SK-N-SH (cell line): ENCODE data around the gene WSB2. TPM values are rescaled to one million over a fixed set of nuclear protein-coding genes. Genes with fewer than 3 reads are reported as not detected.

Experiments
- CTCF ChIA-PET: fragments of 300-600, 350-600 bp; formaldehyde crosslinking; extraction: SDS; loops from one replicate; lab custom pipeline; 2021; lab: Yijun Ruan, JAX
- POLR2A ChIA-PET: fragments of 350-600 bp; sonication (Branson Sonifier 250); formaldehyde crosslinking; extraction: SDS; loops from one replicate; lab custom pipeline; 2020; ENCODE audit warnings: antibody characterized with exemption, inconsistent platforms; lab: Yijun Ruan, JAX
- DNase-seq: peaks from one replicate; pipeline ENCODE4 v3.0.0; 2012
- H2AFZ ChIP-seq: fragments of 200-600 bp; sonication (generic); 2 replicates; pipeline ENCODE4 v1.8.1; 2016; ENCODE audit warnings: antibody characterized with exemption, mild to moderate bottlenecking, low read depth
- H3F3A ChIP-seq: fragments of 200-600 bp; sonication (generic); replicated peaks from 2 replicates; pipeline ENCODE3; 2016; ENCODE audit warnings: antibody characterized with exemption, mild to moderate bottlenecking; ENCODE audit not compliant: insufficient read depth
- H3K27ac ChIP-seq, 2 experiments: fragments of 200-500 bp in 1 of 2; fragments of 200-600 bp in 1 of 2; sonication (Bioruptor generic) in 1 of 2; sonication (generic), shearing (Covaris generic) in 1 of 2; 2 replicates each; pipeline versions ENCODE4 v1.5.1 to v1.6.1; 2014 to 2016; ENCODE audit warnings: low read depth in 2 of 2, inconsistent platforms in 1 of 2, low read length in 1 of 2, mild to moderate bottlenecking in 1 of 2, mixed read lengths in 1 of 2
- H3K27me3 ChIP-seq: fragments of 200-600 bp; sonication (generic), shearing (Covaris generic); 2 replicates; pipeline ENCODE4 v1.6.1; 2016; ENCODE audit warnings: mixed run types; ENCODE audit not compliant: insufficient read depth
- H3K36me3 ChIP-seq, 2 experiments: fragments of 200-500 bp in 1 of 2; fragments of 200-600 bp in 1 of 2; sonication (Bioruptor generic) in 1 of 2; sonication (generic) in 1 of 2; replicated peaks in 1 of 2; 2 replicates each; pipeline versions ENCODE3 to v1.5.1; 2014 to 2016; ENCODE audit warnings: low read length in 1 of 2, mild to moderate bottlenecking in 1 of 2; ENCODE audit not compliant: insufficient read depth in 2 of 2, control insufficient read depth in 1 of 2
- H3K4me1 ChIP-seq, 2 experiments: fragments of 200-500 bp in 1 of 2; fragments of 200-600 bp in 1 of 2; sonication (Bioruptor generic) in 1 of 2; sonication (generic), shearing (Covaris generic) in 1 of 2; 2 replicates each; pipeline versions ENCODE4 v1.5.1 to v1.6.1; 2014 to 2016; ENCODE audit warnings: low read depth in 1 of 2, low read length in 1 of 2, mixed run types in 1 of 2; ENCODE audit not compliant: insufficient read depth in 2 of 2, control insufficient read depth in 1 of 2
- H3K4me2 ChIP-seq: fragments of 200-600 bp; sonication (generic), shearing (Covaris generic); 2 replicates; pipeline ENCODE4 v1.6.1; 2017; ENCODE audit warnings: mixed run types
- H3K4me3 ChIP-seq, 2 experiments: fragments of 200-500 bp in 1 of 2; fragments of 200-600 bp in 1 of 2; sonication (Bioruptor generic) in 1 of 2; sonication (generic), shearing (Covaris generic) in 1 of 2; 2 replicates each; pipeline versions ENCODE4 v1.5.1 to v1.8.1; 2014 to 2016; ENCODE audit warnings: low read depth in 2 of 2, inconsistent platforms in 1 of 2, low read length in 1 of 2, mild to moderate bottlenecking in 1 of 2, mixed read lengths in 1 of 2, moderate library complexity in 1 of 2
- H3K79me2 ChIP-seq: fragments of 200-600 bp; sonication (generic); 2 replicates; pipeline ENCODE4 v1.8.1; 2017; ENCODE audit warnings: mild to moderate bottlenecking; ENCODE audit not compliant: insufficient read depth
- H3K9ac ChIP-seq: fragments of 200-600 bp; sonication (generic); 2 replicates; pipeline ENCODE4 v1.6.1; 2017; ENCODE audit warnings: mixed run types
- H3K9me2 ChIP-seq: fragments of 200-600 bp; sonication (generic); 2 replicates; pipeline ENCODE4 v1.6.1; 2017; ENCODE audit warnings: mixed run types
- H3K9me3 ChIP-seq: fragments of 200-600 bp; sonication (generic); 2 replicates; pipeline ENCODE4 v1.6.1; 2017; ENCODE audit warnings: mixed run types, mild to moderate bottlenecking, moderate library complexity
- H4K20me1 ChIP-seq: fragments of 200-600 bp; sonication (generic); 2 replicates; pipeline ENCODE4 v1.6.1; 2017; ENCODE audit warnings: mild to moderate bottlenecking, mixed run types; ENCODE audit not compliant: insufficient read depth
- CTCF ChIP-seq: fragments of 200-600 bp; sonication (generic); IDR thresholded peaks from 2 replicates; pipeline ENCODE4 v1.6.1; 2017; ENCODE audit warnings: antibody characterized with exemption, mild to moderate bottlenecking, moderate library complexity
- EZH2phosphoT487 ChIP-seq: fragments of 200-600 bp; sonication (generic); IDR thresholded peaks from 2 replicates; pipeline ENCODE4 v1.6.1; 2017; ENCODE audit warnings: low read depth, mixed run types, mild to moderate bottlenecking, antibody characterized with exemption, moderate library complexity, borderline replicate concordance
- FOSL2 ChIP-seq: IDR thresholded peaks from 2 replicates; pipeline ENCODE4 v1.4.0; 2012; ENCODE audit warnings: low read depth, mild to moderate bottlenecking, moderate library complexity, borderline replicate concordance
- GATA2 ChIP-seq: sonication (generic); formaldehyde crosslinking; IDR thresholded peaks from 2 replicates; pipeline ENCODE4 v1.5.0; 2020; ENCODE audit warnings: mild to moderate bottlenecking, missing genetic modification reagents
- JUND ChIP-seq: IDR thresholded peaks from 2 replicates; pipeline ENCODE4 v1.4.0; 2012
- MEF2A ChIP-seq: IDR thresholded peaks from 2 replicates; pipeline ENCODE4 v1.4.0; 2012; ENCODE audit warnings: low read depth, borderline replicate concordance
- NRF1 ChIP-seq: IDR thresholded peaks from 2 replicates; pipeline ENCODE4 v1.6.1; 2012; ENCODE audit warnings: low read depth, mild to moderate bottlenecking, low read length
- PBX3 ChIP-seq: IDR thresholded peaks from 2 replicates; pipeline ENCODE4; 2012
- POLR2AphosphoS5 ChIP-seq: IDR thresholded peaks from 2 replicates; pipeline ENCODE4 v1.6.1; 2012; ENCODE audit warnings: low read depth, low read length
- RAD21 ChIP-seq: IDR thresholded peaks from 2 replicates; pipeline ENCODE4 v1.6.1; 2012; ENCODE audit warnings: mild to moderate bottlenecking, low read length
- RCOR1 ChIP-seq: fragments of 150-350 bp; IDR thresholded peaks from 2 replicates; pipeline ENCODE4 v1.6.1; 2017; ENCODE audit warnings: antibody characterized with exemption, low read length
- REST ChIP-seq: IDR thresholded peaks from 2 replicates; pipeline ENCODE4 v1.6.1; 2012; ENCODE audit warnings: mild to moderate bottlenecking, low read depth, low read length, moderate library complexity
- RFX5 ChIP-seq: IDR thresholded peaks from 2 replicates; pipeline ENCODE4 v1.6.1; 2012; ENCODE audit warnings: mild to moderate bottlenecking, improper control_type of control experiment, low read length
- RXRA ChIP-seq: IDR thresholded peaks from 2 replicates; pipeline ENCODE4 v1.4.0; 2012; ENCODE audit warnings: low read depth, mild to moderate bottlenecking, borderline replicate concordance
- SMC3 ChIP-seq: IDR thresholded peaks from 2 replicates; pipeline ENCODE4 v1.6.1; 2012; ENCODE audit warnings: low read depth, low read length, improper control_type of control experiment
- TAF1 ChIP-seq: IDR thresholded peaks from 2 replicates; pipeline ENCODE4 v1.6.1; 2012; ENCODE audit warnings: low read depth, mild to moderate bottlenecking, low read length, moderate library complexity, borderline replicate concordance
- TCF12 ChIP-seq: IDR thresholded peaks from 2 replicates; pipeline ENCODE4 v1.4.0; 2012
- USF2 ChIP-seq: fragments of 150-350 bp; IDR thresholded peaks from 2 replicates; pipeline ENCODE4 v1.6.1; 2017; ENCODE audit warnings: antibody characterized with exemption, low read length, low read depth, borderline replicate concordance
- WGBS: methylation state at CpG from one replicate; pipeline ENCODE4 v1.1.6; 2017; ENCODE audit warnings: low lambda C conversion rate; 5-methylcytosine and 5-hydroxymethylcytosine counted together
- polyA plus RNA-seq, 3 experiments: library from polyadenylated mRNA; depleted of rRNA; stranded (reverse); fragments of >200 nt; gene quantifications; 2 replicates each; pipeline ENCODE4 v1.2.3, GENCODE V29; 2012
- TF ChIP-seq, protein P1 (sequence below): fragments of 150-350 bp; IDR thresholded peaks from 2 replicates; pipeline ENCODE4 v1.6.1; 2016; ENCODE audit warnings: mild to moderate bottlenecking, low read depth, low read length

The WSB2 gene
- polyA plus RNA-seq, 1 of the 3 experiments (the other 2 are of a cell fraction): 54.4 TPM

GRCh38 chr12:118094039-118094438, 33.1 kb upstream of the WSB2 start:
- Histone ChIP-seq H3K79me2 (peaks cover 4% of the 10 kb centered on the region; the same call in 1 of the 2 replicates), H3K9ac (no peak overlapping the region), H3K4me2 (no peak overlapping the region), H2AFZ (no peak overlapping the region), H3K27ac (no peak overlapping the region), H3K36me3 (peaks cover 0 to 4% of the 10 kb centered on the region in 2 experiments), H3F3A (no peaks in the 10 kb centered on the region), H3K4me1 (peaks cover 0 to 3% of the 10 kb centered on the region in 2 experiments; a peak in 1 of 4 replicates), H3K9me2 (no peaks in the 10 kb centered on the region), H3K9me3 (no peaks in the 10 kb centered on the region), H3K4me3 (no peak overlapping the region), H3K27me3 (no peaks in the 10 kb centered on the region), H4K20me1 (no peaks in the 10 kb centered on the region)
- 89% methylated on average over 3 of the region's 3 CpGs for WGBS
- TF ChIP-seq MEF2A: no peak
- TF ChIP-seq TCF12: no peak
- TF ChIP-seq RFX5: no peak
- no peak for TF ChIP-seq REST
- no peak for TF ChIP-seq GATA2 (CRISPR knock-in tag)
- no peak for TF ChIP-seq RAD21
- no peak for TF ChIP-seq POLR2AphosphoS5
- no peak for TF ChIP-seq NRF1
- TF ChIP-seq, protein P1, sequence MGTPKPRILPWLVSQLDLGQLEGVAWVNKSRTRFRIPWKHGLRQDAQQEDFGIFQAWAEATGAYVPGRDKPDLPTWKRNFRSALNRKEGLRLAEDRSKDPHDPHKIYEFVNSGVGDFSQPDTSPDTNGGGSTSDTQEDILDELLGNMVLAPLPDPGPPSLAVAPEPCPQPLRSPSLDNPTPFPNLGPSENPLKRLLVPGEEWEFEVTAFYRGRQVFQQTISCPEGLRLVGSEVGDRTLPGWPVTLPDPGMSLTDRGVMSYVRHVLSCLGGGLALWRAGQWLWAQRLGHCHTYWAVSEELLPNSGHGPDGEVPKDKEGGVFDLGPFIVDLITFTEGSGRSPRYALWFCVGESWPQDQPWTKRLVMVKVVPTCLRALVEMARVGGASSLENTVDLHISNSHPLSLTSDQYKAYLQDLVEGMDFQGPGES: no peak
- TF ChIP-seq RCOR1: no peak
- no peak for TF ChIP-seq EZH2phosphoT487
- no peak for TF ChIP-seq TAF1
- TF ChIP-seq USF2: no peak
- TF ChIP-seq RXRA: no peak
- TF ChIP-seq SMC3: no peak
- TF ChIP-seq FOSL2: no peak
- TF ChIP-seq PBX3: no peak
- TF ChIP-seq JUND: no peak
- no peak for TF ChIP-seq CTCF
- POLR2A ChIA-PET: interaction anchor here (0.6 kb wide), 2 partner anchors 11 to 15 kb away, joined by 3 read pairs; no protein-coding TSS in a partner anchor
- DNase-seq: no peak
- CTCF ChIA-PET: interaction anchor here (0.7 kb wide), 1 partner anchor 255 kb away, joined by 3 read pairs; no protein-coding TSS in a partner anchor
